HG03558 (cell line): Measurements from ENCODE around the gene HOXB6.

Source experiments
- ATAC-seq: cut with Tn5 transposase; IDR thresholded peaks from one replicate; pipeline ENCODE4 v1.9.1; 2021; ENCODE audit warnings: moderate number of reproducible peaks; ENCODE audit not compliant: unreplicated experiment; ENCODE audit errors: extremely low read depth

The HOXB6 gene

DNA sequence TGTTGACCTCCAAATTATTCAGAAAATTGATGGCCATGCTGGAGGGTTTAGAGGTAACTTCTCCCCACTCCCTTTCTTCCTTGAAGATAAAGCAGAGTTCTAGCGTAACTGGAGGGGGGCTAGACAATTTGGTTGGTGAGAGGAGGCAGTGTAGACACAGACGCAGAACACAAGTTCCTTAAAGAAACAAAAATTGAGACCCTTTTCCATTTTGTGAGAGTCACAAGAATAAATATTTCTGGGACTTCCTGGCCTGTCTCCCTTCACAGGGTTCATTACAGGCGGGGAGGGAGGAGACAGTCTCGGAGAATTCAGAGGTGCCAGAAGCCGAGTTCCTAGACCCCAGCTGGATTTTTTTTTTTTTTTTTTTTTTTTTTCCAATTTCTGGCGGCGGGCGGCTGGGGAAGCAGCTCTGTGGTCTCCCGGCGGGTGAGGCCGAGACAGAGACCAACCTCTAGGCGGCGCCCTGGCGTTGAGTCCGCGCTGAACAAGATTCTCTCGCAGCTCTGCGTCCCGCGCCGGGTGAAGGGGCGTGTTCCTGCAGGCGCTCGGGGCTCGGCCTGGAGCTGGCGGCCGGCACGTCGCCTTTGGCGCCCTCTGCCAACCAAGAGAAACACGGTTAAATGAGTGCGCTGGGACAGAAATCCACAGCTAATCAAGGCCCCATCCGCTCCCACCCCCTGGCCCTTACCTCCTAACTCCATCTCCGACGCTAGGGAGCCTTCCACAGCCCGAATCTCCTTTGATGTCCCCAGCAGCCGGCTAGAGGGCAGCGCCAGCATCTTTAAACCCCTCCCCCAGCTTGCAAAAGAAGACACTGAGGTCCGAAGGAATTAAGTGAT is 31.6 kb upstream of the HOXB6 start:
- ATAC-seq = no peak

DNA sequence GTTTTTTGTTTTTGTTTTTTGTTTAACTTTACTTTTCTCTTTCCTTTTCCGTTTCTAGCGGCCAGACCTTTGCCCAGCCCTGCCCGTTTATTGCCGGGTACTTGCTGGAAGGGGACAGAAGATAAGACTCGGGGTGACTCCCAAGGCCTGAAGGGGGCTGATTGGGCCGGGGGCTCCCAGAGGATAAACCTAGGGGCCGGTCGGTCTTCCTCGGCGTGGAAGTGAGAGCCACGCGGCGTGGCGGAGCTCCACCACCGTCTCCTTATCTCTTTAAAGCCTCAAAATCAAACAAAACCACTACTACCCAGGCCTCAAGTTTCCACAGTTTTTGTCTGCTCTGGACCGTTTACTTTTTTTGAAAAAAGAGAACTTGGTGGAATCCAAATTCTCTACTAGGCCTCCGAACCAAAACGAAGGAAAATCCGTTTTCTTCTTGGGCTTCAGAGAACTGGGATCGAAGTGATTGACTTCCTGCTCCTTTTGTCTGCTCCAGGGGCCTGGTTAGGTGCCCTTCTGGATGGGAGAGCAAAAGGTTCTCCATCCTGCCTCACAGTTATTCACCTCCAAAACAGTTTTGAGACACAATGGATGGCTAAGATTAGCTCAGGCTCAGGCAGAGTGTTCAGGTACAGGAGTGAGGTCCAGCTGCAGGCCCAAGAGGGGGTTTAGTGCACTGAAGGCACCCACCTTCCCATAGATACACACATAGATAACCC is 29.9 kb upstream of the HOXB6 start:
- no peak for ATAC-seq

DNA sequence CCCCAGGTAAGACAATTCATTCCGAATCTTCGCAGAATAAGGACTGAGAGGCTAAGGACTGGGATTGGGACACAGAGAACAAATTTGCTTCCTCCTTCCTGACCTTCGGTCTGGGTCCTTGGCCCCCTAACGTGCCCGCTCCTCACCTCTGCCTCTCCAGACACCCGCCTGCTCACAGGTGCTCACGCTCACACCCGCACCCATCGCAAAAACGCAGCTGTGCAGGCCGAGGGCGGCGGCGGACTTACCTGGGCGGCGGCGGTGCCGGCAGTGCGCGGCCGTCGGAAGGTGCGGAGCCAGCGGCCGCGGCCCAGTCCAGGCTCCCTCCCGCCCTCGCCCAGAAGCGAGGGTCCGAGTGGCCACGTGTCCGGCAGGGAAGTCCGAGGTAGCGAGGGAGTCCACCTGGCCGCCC is 28.5 kb upstream of the HOXB6 start:
- no peak for ATAC-seq

DNA sequence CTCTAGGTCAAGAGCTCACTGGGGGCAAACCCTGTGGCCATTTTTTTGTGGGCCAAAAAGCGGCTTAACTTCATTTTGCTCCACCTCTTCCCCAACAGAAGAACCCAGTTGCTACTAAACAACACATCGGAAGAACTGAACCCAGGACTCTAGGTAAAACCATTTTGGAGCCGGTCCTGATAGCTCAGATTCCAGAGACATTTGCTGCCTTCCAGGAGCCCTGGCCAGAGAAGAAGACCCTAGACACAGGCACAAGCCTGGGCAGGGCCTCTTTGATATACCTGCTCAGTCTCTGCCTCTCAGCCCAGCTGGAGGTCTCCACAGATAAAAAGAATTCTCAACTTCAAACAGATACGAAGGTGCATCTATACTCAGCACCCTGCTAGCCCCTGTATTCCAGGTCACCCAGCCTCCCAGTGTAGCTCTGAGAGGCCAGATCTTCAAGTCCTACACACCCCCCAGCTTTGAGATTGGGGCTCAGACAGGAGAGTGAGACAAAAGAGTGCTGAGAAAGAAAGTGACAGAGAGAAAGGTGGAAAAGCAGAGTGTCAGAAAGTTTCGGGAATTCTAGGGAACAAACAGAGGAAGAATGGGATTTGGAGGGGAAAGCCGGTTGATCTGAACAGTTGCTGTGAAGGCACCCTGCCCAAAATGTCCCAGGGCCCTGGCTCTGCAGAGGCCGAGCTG is 27.9 kb upstream of the HOXB6 start:
- ATAC-seq = no peak

DNA sequence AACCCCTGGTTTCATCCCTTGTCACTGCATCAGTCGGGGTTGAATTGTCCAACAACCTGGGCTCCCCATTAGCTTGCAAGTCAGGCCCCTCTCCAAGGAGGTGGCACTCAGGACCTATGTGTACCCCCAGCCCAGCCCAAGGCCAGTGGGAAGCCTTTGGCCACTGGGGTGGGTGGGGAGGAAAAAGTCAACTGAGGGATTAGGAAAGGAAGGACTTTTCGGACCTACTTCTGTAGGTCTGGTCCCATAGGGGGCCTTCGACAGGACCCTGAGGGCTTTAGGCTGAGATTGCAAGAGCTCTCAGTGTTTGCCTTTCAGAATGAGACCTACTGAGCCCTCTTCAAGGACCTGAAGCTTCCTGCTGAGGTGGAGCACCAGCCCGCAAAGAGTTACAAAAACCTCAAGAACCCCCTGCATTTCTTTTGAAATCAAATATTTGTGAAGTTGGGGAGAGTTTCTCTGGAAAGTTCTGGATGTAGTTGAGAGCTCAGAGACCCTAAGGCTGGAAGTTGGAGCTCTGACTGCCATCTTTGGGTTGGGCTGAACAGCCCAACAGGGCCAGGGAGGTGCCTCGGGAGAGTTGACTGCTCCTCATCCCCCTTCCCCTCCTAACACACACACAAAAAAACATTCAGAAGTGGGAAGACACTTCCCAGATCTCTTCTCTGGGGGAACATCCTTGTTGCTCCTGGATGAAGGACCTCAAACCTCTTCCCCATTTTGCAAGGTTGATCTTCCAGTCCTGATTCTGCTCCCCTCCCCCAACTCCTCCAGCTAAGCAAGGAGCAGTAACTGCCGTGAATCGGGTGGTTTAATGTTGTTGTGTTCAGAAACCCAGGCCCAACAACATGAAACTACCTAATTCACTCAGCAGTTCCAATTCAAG is 27.1 kb upstream of the HOXB6 start:
- no peak for ATAC-seq

DNA sequence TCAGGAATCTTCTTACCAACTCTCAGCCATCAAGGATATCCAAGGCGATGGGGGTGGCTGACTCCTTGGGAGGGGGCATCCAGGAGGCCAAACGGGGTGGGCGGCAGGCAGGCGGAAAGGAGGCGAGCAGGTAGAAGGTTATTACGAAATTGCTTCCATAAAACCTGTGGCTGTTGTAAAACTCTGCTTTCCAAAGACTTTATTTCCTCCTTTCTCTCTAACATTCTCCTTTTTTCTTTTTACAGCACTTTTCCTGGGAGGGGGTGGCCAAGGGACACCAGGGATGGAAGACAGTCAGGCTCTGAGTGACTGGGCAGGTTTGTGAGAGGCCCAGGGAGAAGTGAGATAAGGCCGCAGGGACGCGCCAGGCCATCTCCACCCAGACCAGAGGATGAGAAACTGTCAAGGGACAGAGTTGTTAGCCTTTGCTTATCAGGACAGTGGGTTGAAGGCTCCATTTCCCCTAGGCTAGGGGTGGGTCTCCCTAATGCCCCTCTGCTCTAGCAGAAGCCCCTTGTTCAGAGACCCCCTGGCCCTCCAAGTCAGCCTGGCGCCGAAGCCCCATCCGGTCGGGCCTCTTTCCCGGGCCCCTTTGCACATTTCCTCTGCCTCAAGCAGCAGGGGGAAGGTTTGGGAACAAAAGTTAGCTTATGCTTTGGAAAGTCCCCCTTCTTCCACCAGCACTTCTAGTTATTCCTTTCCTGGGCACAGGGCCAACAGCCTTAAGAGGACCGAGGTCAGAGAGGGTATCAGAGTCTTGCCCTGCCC is 26.3 kb upstream of the HOXB6 start:
- ATAC-seq = no peak

DNA sequence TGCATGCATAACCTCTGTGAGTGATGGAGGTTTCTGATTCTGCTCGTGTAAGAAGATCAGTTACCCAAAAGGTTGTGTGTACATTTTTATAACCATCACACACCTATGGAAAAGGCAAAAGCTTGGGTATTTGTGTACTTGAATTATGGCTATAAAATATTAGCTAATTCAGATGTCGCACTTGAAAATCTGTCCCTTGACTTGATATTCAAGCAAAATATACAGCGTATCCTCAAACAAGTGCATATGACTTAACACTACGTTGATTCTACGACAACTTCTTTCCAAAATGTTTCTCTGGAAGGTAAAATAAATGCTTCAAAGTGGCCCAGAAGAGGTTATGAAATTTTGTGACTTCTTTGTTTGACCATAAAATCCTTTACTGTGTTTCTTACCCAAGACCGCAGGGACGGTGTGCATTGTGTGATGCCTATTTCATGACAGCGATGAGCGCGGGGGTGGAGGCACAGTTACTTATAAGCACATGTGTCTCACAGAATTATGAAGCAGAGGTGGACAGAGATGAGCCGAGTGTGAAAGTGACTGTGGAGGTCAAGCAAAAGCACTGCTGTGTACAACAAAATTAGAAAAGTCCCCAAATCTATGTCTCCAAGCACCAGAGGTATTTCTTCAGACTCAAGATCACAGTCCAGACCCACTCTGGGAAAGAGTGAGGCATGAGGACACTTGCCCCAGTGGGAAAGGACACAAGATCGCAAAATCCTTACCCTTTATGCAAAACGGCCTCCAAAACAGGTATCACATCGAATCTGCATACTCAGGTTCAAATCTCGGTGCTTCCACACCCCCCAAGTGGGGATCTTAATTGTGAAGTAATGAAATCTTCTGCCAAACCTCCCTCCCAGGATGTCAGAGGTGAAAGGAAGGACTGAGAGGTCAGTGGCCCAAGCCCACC is 25.5 kb upstream of the HOXB6 start:
- no peak for ATAC-seq

DNA sequence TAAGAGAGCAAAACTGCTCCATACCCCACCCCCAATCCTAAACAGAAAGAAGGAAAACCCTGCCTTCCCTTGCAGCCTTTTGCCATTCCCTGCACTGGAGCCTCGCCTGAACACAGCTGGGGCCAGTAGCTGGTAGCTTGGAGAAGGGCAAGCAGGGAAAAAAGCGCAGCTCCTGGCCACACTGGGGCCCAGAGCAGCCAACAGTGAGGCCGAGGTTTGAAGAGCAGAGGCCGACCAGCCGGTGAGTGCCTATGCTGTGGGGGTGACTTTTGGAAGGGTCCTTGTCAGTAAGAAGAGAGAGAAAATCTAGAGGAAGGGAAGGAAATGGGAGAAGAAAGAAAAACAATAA is 24.6 kb upstream of the HOXB6 start:
- no peak for ATAC-seq

DNA sequence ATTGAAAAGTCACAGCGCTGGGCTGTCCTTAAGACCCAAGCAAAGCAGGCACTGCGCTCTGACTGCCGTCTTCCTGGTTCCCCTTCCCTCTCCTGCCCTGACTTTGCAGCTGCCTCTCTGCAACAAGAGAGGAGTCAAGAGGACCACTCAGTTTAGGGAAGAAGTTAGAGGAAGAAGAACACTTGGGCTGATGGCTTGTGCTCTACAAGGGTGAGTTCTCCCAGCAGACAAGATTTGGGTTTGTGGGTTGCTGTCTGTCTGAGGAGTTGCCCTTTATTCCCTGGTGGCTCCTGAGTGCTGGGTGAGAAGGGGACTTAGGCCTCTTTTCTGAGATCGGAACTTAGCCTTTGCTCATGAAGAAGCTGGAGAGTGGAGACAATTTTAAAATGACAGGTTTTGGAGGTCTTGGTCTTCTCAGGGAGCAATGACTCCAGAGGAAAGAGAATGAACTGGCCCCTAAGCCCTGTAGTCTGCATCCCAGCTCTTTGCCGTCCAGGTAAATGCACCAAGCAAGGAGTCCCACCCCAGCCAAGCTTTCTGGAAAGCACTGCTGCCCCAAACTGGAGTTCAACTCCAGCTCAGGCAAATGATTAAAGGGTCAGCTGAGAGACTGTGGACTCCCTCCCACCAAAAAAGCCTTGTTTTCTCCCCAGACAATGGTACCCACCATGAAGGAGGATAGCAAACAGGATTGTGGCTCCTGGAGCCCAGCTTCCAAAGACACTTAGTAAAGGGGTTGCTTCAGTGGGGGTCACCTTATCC is 24.0 kb upstream of the HOXB6 start:
- no peak for ATAC-seq

DNA sequence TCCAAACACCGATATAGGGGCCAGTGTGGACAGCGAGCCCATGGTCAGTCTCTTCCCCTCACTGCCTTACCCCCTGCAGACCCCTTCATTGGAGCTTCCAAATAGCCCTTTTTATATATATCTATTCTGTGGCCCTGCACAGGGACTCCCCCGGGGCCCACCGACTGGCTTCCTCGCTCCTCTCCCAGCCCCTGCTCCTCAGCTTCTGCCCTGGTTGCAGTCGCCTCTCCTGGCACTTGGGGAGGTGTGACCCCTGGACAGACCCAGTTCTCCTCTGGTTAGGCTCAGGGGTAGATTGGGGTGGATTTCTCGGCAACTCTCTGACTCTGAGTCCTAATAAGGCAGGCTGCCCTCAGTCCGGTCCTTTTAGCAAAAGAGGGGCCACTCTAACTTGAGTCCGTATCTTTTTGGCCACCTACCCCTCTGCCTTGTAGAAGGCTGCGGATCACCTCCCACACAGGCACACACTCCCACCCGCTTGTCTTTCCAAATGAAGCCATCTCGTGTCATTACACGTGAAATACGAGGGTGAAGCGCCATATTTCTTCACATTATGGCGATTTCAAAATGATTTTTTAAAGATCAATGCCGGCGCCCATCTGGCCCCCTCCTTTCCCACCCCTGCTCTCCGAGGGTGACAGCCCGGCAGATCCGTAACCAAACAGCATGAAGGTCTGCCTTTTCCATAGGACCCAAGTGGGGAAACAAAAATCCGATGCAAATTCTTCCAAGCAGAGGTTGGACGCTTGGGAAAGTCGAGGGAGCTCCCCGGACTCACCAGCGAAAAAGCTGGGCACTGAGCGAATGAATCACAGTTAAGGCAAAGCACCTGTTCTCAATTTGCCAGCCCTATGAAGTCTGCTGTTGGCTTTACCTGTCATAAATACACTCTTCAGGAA is 23.1 kb upstream of the HOXB6 start:
- no peak for ATAC-seq

DNA sequence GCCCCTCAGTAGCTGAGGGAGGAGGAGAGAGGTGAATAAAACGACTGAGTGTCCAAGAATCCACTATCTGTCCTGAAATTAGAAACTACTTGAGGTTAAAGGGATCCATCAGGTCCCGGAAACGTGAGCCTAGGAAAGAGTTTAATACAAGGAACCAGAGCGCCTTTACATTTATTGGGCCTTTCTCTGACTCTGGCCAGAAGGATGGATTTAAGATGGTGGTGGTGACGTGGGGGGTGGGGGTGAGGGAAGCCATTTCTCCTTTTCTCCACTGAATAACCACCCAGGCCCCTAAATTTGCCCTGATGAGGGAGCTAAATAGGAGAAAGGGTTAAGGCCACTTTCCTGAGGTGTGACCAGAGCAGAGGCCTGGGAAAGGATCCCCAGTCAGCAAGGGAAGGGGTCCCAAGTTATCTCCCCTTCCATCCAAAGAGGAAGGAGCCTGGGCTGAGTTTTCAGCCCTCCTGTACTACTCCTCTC is 22.4 kb upstream of the HOXB6 start:
- ATAC-seq = no peak

DNA sequence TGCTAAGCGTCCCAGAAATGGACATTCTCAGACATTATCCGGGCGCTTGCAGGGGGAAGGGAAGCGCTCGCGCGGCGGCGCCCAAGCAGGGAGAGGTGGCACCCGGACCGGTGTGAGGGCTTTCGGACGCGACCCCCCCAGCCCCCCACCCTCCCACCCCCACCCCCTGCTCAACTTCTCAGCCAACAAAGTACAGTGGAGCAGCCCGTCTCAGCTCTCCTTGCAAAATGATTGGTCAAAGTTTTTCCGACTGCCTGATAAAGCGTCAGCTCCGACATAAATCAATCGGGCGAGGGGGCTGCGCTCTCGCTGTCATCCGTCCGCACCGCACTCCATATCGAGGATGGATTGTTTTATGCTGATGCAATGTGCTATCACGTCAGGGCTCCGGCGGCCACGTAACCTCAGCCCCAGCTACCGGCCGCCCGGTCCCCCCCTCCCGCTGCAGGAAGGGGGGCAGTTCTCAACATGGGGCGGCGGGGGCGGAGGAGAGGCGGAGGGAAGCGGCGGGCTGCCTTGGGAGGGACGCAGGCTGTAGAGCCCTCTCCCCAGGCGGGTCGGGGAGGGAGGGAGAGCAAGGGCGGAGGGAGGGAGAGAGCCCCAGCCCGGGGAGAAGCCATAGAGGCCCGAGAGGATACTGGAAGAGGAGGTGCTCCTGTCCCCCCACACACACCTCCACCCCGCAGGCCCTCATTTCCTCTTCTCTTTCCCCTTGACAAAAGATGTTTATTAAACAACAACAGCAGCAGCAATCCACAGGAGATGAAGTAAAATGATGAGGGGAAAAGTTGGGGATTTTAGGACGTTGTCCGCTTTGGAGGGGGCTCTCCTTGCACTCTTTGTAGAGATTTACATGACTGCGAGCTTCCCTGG is 21.7 kb upstream of the HOXB6 start, which contains the start of gene HOXB9:
Gene HOXB9, minus strand, starts transcription at position 114 of the 873 bp plus-strand sequence. Its CDS starts 89 bp downstream, at position 25.
- ATAC-seq = no peak

DNA sequence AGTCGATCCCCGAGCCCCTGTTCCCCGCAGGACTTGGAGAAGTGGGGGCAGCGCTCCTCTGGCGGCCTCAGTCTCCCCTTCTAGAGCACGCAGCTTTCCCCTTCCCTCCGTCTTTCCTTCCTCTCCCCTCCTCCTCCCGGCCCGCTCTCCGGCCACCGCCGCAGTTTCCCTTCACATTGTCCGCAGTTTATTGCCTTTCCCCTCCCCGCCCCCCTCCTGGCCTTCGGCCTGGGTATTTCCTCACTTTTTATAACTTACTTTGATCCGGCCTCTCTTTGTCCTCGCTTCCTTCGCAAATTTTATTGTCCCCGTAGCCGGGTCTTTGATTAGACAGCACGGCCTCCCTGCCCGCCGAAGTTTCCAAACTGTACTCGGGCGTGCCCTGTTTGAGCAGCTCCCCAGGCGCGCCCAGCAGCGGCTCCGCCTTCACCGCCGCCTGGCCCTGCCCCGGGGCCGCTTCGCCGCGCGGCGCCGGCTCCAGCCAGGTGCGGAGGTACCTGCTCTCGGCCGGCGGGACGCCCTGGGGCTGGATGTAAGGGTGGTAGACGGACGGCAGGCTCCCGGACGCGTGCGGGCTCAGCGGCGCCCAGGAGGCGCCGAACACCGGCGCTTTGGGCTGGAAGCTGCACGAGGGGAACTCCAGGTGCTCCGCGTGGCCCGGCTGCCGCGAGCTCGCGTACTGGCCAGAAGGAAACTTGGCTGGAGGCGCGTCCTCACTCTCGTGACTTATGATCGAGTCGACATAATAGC is 20.9 kb upstream of the HOXB6 start:
- ATAC-seq = no peak

DNA sequence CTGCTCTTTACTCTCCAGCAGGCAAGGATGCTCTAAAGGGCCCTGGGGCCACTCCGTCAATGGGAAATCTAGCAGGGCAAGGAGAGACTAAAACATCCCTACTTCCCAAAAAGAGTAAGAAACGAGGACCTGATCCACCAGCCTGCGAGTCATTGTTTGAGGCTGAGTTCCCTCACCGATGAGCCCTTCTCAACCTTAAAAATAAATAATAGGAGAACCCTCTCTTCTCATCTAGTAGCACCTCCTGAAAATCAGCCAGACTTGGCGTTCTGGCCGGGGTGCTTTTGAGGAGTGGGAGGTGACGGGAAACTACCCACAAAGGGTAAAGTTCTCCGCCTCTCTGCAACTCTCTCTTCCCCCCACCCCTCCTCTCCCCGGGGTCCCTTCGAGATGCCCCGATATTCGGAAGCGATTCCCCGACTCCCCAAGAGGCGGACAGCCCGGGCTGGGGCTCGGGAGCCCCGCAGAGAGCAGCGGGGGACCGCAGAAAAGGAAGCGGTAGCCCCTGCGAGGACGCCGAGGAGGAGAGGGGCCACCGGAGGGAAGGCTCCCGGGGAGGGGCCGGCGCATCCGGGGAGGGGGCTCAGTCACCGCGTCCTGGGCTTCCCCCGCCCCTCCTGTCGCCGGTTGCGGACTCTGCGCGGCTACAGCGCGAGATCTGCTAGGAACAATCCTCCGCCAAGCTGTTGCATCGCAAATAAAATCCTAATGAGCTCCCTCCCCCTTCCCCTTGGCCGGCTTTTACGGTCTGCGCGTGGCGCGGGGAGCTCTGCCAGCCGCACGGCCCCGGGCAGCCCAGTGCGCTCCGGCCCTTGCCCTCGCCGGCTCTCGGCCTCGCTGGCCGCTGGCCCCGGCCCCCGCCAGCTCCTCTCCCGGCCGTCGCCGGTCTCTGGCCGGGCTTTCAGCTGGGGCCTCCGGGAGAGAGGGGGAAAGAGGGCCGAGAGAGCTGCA is 20.0 kb upstream of the HOXB6 start:
- ATAC-seq = no peak
